Aorta (tissue), 5 donors: Measurements from ENCODE around the gene TSHZ2. TPM values are rescaled to one million over a fixed set of nuclear protein-coding genes. Genes with fewer than 3 reads are reported as not detected.
A peak's percentile ranks its signal among the peaks of the same experiment; 100 is the strongest.

Experiments
- ATAC-seq: fragments of 200-7000 bp; cut with Tn5 transposase; one replicate; pipeline ENCODE4 v1.9.1; 2022; ENCODE audit warnings: moderate library complexity; ENCODE audit not compliant: low FRiP score
- DNase-seq, 2 donors: peaks; one replicate each; pipeline ENCODE4 v3.0.0-alpha.2; 2020
- H3K27ac ChIP-seq, 2 donors: one replicate each; pipeline ENCODE4 v1.5.1; 2013; ENCODE audit warnings: low read length in 2 of 2, mild to moderate bottlenecking in 2 of 2, moderate library complexity in 2 of 2, control low read depth in 1 of 2, inconsistent platforms in 1 of 2, low read depth in 1 of 2
- H3K27me3 ChIP-seq, 2 donors: one replicate each; pipeline ENCODE4 v1.6.1; 2013; ENCODE audit warnings: control low read depth in 1 of 2, low read length in 1 of 2, mild to moderate bottlenecking in 1 of 2, moderate library complexity in 1 of 2; ENCODE audit not compliant: insufficient read depth in 2 of 2, control insufficient read depth in 1 of 2
- H3K36me3 ChIP-seq, 2 donors: one replicate each; pipeline ENCODE4 v1.6.1; 2013; ENCODE audit warnings: control low read depth in 1 of 2, low read length in 1 of 2, mild to moderate bottlenecking in 1 of 2; ENCODE audit not compliant: insufficient read depth in 2 of 2, control insufficient read depth in 1 of 2
- H3K4me1 ChIP-seq, 2 donors: one replicate each; pipeline ENCODE4 v1.6.1; 2013; ENCODE audit warnings: low read length in 2 of 2, control low read depth in 1 of 2, mild to moderate bottlenecking in 1 of 2, moderate library complexity in 1 of 2; ENCODE audit not compliant: insufficient read depth in 2 of 2, control insufficient read depth in 1 of 2
- H3K4me3 ChIP-seq, 2 donors: one replicate each; pipeline ENCODE4 v1.5.1; 2013; ENCODE audit warnings: low read length in 2 of 2, control low read depth in 1 of 2, mild to moderate bottlenecking in 1 of 2
- H3K9me3 ChIP-seq: one replicate; pipeline ENCODE4 v1.6.1; 2013; ENCODE audit warnings: mild to moderate bottlenecking, low read length; ENCODE audit not compliant: control insufficient read depth
- WGBS, 2 donors: extraction: QIAGEN DNeasy Blood & Tissue Kit; methylation state at CpG; one replicate each; pipeline ENCODE4 v1.1.7; 2013; 5-methylcytosine and 5-hydroxymethylcytosine counted together
- intact Hi-C, 2 donors: fragments of 100-400 bp; cut with DNase I; formaldehyde crosslinking; loops; one replicate each; pipeline versions ENCODE4 v1.14.2 to v1.15.0; 2022
- polyA plus RNA-seq, 2 donors: library from polyadenylated mRNA; stranded (reverse); fragments of 200-250 nt; gene quantifications; one replicate each; pipeline ENCODE4 v1.2.3, GENCODE V29; 2013
- total RNA-seq, 2 donors: library from RNA; stranded (reverse); fragmentation: NEBNext Ultra II Directional; extraction: Animal tissue kit (Norgen Biotek cat#: 25700); gene quantifications; one replicate each; pipeline ENCODE4 v1.2.1, GENCODE V29; 2021
- donor health status: healthy with polysubstance abuse.
- donor health status: Bipolar disorder and iron deficiency.
- donor health status: DM: no; HTN: no; CAD: no.
- donor health status: DM: no; HTN: no; CAD: no.
- donor health status: DM: yes; HTN: yes; CAD: no.

Gene TSHZ2
- total and polyA plus RNA-seq, 4 donors, result 0.08 to 95.4 (median 13.3) TPM

DNA sequence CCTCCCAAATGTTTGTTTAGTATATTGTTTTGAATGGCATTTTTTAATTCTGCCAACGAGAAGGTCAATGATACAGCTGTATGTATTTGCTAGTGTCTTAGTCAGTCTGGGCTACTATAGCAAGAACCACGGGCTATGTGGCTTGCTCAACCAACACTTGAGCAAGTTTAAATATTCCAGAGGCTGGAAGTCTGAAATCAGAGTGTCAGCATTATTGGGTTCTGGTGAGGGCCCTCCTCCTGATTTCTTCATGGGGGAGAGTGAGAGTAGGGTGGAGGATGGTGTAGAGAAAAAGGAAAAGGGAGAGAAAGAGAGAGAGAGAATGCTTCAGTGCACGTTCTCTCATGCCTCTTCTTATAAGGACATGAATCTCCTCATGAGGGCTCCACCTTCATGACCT, 144.6 kb downstream of the TSHZ2 start:
- H3K4me3 ChIP-seq, result no peak overlapping the region
- H3K9me3 ChIP-seq, result peaks cover 2% of the 10 kb centered on the region
- no peaks in the 10 kb centered on the region for H3K27me3 ChIP-seq
- H3K36me3 ChIP-seq, result no peaks in the 10 kb centered on the region
- ATAC-seq (no peak), DNase-seq (no peak)
- intact Hi-C loops, result no loop called here
- WGBS, 2 donors, result 75 to 81% methylated on average over 3 of the region's 3 CpGs
- H3K4me1 ChIP-seq, result no peaks in the 10 kb centered on the region
- no peak overlapping the region for H3K27ac ChIP-seq

DNA sequence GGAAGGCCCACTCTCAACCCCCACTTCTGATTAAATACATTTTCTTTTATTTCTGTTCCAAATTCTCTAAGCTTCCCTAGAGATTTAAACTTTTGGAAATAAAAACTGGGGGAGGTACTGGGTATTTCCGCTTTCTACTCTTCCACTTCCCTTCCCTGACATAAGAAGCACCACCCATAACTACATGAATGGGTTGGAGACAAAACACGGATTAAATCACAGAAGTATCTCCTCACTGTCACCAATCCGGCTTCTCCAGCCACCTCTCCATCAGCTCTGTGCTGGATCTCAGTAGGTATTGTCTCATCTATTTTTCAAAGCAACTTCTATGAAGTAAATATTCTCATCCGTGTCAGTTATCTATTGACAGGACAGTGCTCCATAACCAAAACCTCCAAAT, 150.7 kb downstream of the TSHZ2 start:
- ATAC-seq, result no peak

GRCh38 chr20:53124075-53124551, 152.0 kb downstream of the TSHZ2 start:
- Histone ChIP-seq H3K4me1 (no peaks in the 10 kb centered on the region), H3K27ac (no peak overlapping the region), H3K9me3 (no peaks in the 10 kb centered on the region), H3K4me3 (no peak overlapping the region), H3K36me3 (no peaks in the 10 kb centered on the region), H3K27me3 (no peaks in the 10 kb centered on the region)
- DNase-seq (peak in 1 of 2 donors; percentile 52), ATAC-seq (peak; percentile 87)
- WGBS, 2 donors, result 64 to 78% methylated on average over 3 of the region's 3 CpGs
- intact Hi-C loops, result no loop called here

More for the DNA sequence above, 150.7 kb downstream of the TSHZ2 start:
- Histone ChIP-seq H3K27me3 (no peaks in the 10 kb centered on the region), H3K36me3 (no peaks in the 10 kb centered on the region), H3K4me3 (no peak overlapping the region), H3K27ac (no peak overlapping the region), H3K4me1 (no peaks in the 10 kb centered on the region), H3K9me3 (no peaks in the 10 kb centered on the region)
- no peak for DNase-seq
- intact Hi-C loops, result no loop called here
- 77 to 80% methylated on average over 4 of the region's 4 CpGs for WGBS, 2 donors

- no peaks in the 10 kb centered on the region for H3K36me3 ChIP-seq
- no peaks in the 10 kb centered on the region for H3K4me1 ChIP-seq
- 80 to 86% methylated on average over 3 of the region's 3 CpGs for WGBS, 2 donors
- H3K9me3 ChIP-seq, result no peaks in the 10 kb centered on the region
- H3K4me3 ChIP-seq, result no peak overlapping the region
- no peak for DNase-seq
- no peak for ATAC-seq
- no peak overlapping the region for H3K27ac ChIP-seq
- intact Hi-C loops, result no loop called here
- no peaks in the 10 kb centered on the region for H3K27me3 ChIP-seq
These were observed 152.6 kb downstream of the TSHZ2 start for GRCh38 chr20:53124803-53125202.

DNA sequence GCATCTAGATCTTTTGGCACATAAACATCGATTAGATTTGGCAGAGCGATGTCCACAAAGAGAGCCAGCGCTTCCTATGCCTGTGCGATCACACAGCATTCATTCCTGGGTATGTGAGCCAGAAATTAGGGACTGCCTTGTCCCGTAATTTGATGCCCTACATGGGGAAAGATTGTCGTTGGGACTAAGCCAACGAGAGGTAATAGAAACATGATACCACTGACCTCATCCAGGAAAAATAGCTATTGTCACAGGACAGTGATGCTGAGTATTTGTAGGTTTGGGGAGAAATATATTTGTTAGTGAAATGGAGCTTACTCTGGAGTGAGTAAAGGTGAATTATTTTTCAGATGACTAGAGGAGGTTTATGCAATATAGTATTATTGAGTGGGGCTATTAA, 154.0 kb downstream of the TSHZ2 start:
- WGBS, 2 donors, result 56 to 58% methylated on average over 7 of the region's 7 CpGs

GRCh38 chr20:53127027-53127426, 154.9 kb downstream of the TSHZ2 start:
- Histone ChIP-seq H3K27me3 (no peaks in the 10 kb centered on the region), H3K4me3 (no peak overlapping the region), H3K27ac (no peak overlapping the region), H3K4me1 (no peaks in the 10 kb centered on the region), H3K9me3 (no peaks in the 10 kb centered on the region), H3K36me3 (no peaks in the 10 kb centered on the region)
- WGBS, 2 donors, result 61 to 68% methylated on average over 2 of the region's 2 CpGs
- ATAC-seq (no peak), DNase-seq (no peak)
- intact Hi-C loops, result no loop called here

More for the DNA sequence above, 154.0 kb downstream of the TSHZ2 start:
- Histone ChIP-seq H3K27me3 (no peaks in the 10 kb centered on the region), H3K36me3 (no peaks in the 10 kb centered on the region), H3K9me3 (no peaks in the 10 kb centered on the region), H3K27ac (no peak overlapping the region), H3K4me3 (no peak overlapping the region), H3K4me1 (no peaks in the 10 kb centered on the region)
- no peak for ATAC-seq
- intact Hi-C loops, result no loop called here
- no peak for DNase-seq

DNA sequence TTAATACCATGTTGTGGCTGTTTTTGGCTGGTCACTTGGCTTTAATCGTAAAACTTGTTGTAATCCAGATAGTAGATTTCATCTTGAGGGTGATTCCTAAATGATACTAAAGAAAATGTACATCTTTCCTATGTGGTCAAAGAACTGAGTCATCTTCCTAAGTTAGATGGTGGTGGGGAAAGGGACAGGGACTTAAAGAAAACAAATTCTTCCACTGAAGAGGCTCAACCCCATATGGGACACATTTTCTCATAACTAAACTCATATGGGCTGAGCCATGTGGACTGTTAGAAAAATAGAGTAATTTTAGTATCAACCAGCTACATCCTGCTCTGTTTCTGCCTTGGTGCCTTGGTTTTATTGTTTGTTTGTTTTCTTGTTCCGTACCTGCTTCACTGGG, 155.8 kb downstream of the TSHZ2 start:
- DNase-seq (no peak), ATAC-seq (no peak)
- intact Hi-C loops, result no loop called here
- 65 to 66% methylated on average over 2 of the region's 2 CpGs for WGBS, 2 donors
- Histone ChIP-seq H3K4me1 (no peaks in the 10 kb centered on the region), H3K36me3 (no peaks in the 10 kb centered on the region), H3K27ac (no peak overlapping the region), H3K27me3 (no peaks in the 10 kb centered on the region), H3K9me3 (no peaks in the 10 kb centered on the region), H3K4me3 (no peak overlapping the region)

DNA sequence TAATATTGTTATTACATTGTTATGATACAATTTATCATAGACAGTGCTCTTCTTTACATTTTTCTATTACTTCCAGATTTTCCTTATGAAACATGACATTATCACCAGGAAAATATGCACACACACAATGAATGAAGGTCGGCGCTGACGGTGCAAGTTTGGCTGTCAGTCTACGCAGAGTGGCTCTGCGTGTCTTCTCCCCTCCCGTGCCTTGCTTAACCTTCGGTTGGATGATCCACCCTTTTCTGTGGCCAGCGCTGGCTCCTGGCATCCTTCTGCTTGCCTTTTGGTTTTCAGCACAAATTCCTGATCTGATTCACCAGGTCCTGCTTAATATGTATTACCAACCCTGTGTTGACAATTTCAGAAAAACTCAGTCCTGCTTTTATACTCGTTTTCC, 157.4 kb downstream of the TSHZ2 start:
- no peaks in the 10 kb centered on the region for H3K36me3 ChIP-seq
- ATAC-seq (no peak), DNase-seq (no peak)
- 81 to 84% methylated on average over 9 of the region's 9 CpGs for WGBS, 2 donors
- H3K9me3 ChIP-seq, result no peaks in the 10 kb centered on the region
- no peaks in the 10 kb centered on the region for H3K4me1 ChIP-seq
- no peak overlapping the region for H3K4me3 ChIP-seq
- intact Hi-C loops, result no loop called here
- H3K27ac ChIP-seq, result no peak overlapping the region
- H3K27me3 ChIP-seq, result no peaks in the 10 kb centered on the region

DNA sequence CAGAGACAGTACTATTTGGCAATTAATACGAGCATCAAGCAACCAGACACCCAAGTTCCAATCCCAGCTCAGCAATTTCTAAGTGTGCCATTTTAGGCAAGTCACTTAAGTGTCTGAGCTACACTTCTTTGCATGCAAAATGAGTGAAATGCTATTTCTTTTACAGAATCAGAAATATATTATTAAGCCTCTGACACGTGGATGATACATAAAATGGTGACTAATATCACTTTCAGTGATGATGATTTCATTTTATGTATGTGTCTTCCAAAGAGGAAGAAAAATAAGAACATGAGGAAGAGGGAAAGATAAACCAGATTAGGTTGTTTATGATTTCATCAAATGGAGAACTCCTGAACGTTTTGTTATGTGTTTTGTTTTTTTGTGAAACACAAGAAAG, 158.6 kb downstream of the TSHZ2 start:
- no peaks in the 10 kb centered on the region for H3K9me3 ChIP-seq
- no peak for DNase-seq
- intact Hi-C loops, result no loop called here
- no peak overlapping the region for H3K27ac ChIP-seq
- no peaks in the 10 kb centered on the region for H3K27me3 ChIP-seq
- no peaks in the 10 kb centered on the region for H3K36me3 ChIP-seq
- H3K4me1 ChIP-seq, result no peaks in the 10 kb centered on the region
- ATAC-seq, result no peak
- WGBS, 2 donors, result 40 to 47% methylated on average over 3 of the region's 3 CpGs
- no peak overlapping the region for H3K4me3 ChIP-seq
